ENCODE data around the gene CTSL.

GRCh38 chr9:87702921-87703320 is 23.0 kb upstream of the CTSL start:
- TF ChIP-seq, protein P1, sequence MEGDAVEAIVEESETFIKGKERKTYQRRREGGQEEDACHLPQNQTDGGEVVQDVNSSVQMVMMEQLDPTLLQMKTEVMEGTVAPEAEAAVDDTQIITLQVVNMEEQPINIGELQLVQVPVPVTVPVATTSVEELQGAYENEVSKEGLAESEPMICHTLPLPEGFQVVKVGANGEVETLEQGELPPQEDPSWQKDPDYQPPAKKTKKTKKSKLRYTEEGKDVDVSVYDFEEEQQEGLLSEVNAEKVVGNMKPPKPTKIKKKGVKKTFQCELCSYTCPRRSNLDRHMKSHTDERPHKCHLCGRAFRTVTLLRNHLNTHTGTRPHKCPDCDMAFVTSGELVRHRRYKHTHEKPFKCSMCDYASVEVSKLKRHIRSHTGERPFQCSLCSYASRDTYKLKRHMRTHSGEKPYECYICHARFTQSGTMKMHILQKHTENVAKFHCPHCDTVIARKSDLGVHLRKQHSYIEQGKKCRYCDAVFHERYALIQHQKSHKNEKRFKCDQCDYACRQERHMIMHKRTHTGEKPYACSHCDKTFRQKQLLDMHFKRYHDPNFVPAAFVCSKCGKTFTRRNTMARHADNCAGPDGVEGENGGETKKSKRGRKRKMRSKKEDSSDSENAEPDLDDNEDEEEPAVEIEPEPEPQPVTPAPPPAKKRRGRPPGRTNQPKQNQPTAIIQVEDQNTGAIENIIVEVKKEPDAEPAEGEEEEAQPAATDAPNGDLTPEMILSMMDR (IDR thresholded peaks at IDR 0.05; ENCODE audit: low read depth, low read length): no peak
- no peak for TF ChIP-seq MYC (IDR thresholded peaks at IDR 0.05; ENCODE audit: low read depth, low read length)
- TF ChIP-seq POLR2A (IDR thresholded peaks at IDR 0.05; ENCODE audit: extremely low read depth, insufficient read length): no peak
- TF ChIP-seq, protein P2, sequence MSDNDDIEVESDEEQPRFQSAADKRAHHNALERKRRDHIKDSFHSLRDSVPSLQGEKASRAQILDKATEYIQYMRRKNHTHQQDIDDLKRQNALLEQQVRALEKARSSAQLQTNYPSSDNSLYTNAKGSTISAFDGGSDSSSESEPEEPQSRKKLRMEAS (IDR thresholded peaks at IDR 0.05; ENCODE audit: low read depth, low read length): no peak
